Stimulated activated CD8-positive, alpha-beta memory T cell treated with anti-CD3 and anti-CD28 coated beads, Interleukin-2, amount 100 ng/mL, for 48 hours (primary cell): ENCODE data around the gene TTLL4.

Source experiments
- DNase-seq, 2 donors: peaks; one replicate each; pipeline ENCODE4 v3.0.0-alpha.2; 2020; ENCODE audit warnings: low read depth in 2 of 2

TTLL4 gene

DNA sequence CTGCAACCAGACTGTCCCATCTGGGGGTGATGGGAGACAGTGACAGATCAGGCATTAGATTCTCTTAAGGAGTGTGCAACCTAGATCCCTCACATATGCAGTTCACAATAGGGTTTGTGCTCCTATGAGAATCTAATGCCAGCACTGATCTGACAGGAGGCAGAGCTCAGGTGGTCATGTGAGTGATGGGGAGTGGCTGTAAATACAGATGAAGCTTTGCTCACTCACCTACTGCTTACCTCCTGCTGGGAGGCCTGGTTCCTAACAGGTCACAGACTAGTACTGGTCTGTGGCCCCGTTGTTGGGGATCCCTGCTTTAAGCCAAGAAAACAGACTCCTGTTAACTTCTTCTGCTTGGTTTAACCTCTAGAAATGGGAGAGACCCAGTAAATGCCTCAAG, 74.5 kb downstream of the TTLL4 start:
- no peak for DNase-seq

DNA sequence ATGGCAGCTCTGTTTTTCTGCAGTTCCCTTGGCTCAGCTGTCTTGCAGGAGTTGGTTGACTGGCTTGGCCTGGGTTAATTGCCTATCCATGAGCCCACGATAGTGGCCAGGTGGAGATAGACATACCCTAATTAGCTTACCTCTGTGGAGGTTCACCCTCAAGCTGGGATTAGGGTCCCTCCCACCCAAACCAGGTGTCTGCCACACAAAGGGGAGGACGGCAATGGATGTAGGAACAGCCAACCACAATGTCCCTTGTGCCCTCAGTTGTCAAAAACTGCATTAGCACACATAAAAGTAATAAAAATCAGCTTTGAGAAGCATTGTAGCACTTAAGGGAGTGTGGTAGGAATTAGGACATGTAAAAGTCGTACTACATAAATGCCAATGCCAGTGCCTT, 75.5 kb downstream of the TTLL4 start:
- DNase-seq, result no peak

DNA sequence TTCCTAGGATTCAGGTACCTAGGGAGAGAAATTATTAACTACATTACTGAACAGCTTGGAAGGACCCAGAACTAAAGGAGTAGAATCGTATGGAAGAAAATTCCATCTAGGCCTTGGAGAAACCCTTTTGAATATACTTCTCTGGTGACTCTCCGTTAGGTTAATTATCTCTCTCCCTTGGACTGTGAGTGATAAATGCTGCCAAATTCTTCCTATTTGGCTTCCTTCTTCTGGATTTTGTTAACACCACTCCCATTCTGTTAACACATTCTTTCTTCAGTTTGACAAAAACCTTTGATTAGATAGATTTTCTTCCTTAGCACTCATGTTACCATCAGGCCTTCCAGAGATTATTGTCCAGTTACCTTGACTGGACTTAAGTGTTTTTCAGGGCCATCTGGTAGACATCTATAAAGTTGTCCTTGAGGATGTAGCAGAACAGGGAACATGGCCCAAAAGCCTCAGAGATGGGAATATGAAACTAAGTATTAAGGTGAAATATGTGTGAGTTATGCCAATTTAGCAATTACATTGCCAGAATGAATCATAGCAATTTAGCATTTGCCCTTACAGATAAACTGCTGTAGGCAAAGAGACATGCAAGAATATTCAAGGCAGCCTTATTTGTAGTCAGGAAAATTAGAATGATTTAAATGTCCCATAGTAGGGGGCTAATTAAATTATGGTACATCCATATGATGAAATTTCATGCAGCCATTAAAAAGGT, 78.1 kb downstream of the TTLL4 start:
- no peak for DNase-seq

DNA sequence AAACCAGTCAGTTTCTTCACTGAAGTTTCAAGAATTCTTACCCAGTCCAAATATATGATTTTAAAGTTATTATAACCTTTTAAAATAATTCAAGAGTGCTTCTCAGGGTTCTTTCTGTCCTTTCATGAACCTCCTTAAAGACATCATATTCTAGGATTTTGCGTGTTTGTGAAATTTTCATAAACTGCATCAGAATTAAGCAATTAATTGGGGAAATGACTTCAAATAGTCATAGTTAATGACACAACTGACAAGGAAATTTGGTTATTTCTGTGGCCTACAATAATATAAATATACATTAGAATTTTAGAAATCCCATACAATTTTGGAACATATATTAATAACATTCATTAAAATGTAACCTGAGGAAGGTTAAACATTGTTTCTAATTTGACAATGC, 81.8 kb downstream of the TTLL4 start:
- no peak for DNase-seq

DNA sequence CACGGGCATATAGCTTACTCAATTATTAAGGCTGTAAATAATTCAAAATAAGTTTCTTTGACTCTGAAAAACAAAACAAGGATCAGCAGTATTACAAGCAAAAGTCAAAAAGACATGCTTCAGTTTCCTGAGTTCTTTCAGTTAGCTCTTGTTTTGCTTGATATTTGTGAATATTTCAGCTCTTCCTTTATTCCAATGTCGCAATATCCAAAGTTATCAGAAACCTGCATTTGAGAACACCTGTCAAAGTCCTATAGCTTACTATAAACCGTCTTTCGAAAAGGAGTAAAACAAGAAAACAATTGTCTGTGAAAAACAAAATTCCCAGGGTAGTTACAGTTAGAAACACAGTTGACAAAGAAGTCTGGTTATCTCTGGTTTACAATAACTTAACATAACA, 86.1 kb downstream of the TTLL4 start:
- DNase-seq, result no peak

DNA sequence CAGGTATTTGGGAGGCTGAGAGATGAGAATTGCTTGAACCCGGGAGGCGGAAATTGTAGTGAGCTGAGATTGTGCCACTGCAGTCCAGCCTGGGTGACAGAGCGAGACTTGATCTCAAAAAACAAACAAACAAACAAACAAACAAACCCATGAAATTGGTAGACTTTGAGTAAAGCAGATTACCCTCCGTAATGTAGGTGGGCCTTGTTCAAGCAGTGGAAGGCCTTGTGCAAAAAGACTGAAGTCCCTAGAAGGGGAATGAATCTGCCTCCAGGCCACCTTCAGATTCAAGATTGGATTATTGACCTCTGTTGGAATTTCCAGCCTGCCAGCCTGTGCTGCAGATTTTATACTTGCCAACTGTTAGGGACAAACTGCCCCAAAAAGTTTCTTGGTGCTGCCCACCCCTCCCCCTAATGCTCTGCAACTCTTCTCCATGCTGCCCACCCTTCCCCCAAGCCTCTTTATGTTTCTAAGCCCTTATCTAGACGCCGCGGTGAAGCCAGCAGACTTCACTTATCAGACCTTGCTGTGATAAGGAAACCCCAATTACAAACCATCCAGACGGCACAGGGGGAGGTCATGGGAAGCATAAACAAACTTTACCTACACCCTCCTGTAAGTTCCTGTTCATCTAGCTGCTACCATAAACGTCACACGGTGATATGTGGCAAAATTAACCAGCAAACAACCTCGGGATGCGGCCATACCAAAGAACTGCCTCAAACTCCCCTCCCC, 88.3 kb downstream of the TTLL4 start:
- DNase-seq, result no peak

DNA sequence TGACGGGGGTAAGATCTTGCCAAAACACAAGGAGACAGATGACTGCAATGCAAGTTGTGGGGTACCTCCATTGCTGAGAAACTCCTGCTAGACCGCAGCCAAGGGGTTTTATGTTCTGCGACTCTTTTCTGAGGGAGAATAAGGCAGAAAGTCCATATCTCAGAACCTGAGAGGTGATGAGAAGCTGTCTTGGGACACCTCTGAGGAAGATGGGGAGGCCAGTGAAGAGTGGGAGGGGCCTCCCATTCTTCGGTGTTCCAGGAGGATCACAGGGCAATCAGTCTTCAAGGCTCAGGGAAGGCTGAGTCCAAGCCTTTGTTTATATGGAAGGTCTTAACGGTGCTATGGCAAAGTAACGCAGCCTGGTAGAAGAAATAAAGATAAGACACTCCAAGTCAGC, 89.4 kb downstream of the TTLL4 start:
- no peak for DNase-seq

DNA sequence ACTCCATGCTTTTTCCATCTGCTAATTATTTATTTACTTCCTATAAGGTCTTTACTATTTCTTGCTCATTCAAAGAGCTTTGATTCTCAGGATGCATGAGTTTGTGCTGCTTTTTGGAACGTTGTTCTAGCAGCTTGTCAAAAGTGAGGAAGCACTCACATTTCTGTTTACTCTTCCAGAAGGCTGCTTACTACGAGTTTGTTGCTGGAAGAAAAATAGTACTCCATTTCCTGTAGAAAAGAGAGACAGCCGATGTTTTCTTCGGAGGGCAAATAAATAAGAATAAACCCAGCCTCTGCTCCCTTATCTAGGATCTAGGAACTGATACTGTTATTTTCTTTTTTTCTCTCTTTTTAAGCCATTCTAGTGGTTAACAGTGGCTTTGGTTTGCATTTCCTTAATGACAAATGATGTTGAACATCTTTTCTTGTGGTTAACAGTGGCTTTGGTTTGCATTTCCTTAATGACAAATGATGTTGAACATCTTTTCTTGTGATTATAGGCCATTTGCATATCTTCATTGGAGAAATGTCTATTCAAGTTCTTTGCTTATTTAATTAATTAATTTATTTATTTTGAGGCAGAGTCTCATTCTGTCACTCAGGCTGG, 91.9 kb downstream of the TTLL4 start:
- no peak for DNase-seq

DNA sequence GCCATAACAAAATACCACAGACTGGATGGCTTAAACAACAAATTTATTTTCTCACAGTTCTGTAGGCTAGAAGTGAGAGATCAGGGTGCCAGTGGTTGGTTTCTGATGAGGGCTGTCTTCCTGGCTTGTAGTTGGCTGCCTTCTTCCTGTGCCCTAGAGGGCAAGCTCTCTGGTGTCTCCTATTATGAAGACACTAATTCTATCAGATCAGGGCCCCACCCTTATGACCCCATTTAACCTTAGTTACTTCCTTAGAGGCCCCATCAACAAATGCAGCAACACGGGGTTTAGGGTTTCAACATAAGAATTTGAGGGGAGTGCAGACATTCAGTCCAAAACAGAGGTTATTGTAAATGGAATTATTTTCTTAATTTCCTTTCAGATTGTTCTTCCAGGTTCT, 94.2 kb downstream of the TTLL4 start:
- DNase-seq, result no peak
